ENCODE measurements around the gene PLCB2. TPM values are rescaled to one million over a fixed set of nuclear protein-coding genes. Genes with fewer than 3 reads are reported as not detected.

The PLCB2 gene
- total RNA-seq, 1 experiment from 2014 or later: 7.4 TPM

DNA sequence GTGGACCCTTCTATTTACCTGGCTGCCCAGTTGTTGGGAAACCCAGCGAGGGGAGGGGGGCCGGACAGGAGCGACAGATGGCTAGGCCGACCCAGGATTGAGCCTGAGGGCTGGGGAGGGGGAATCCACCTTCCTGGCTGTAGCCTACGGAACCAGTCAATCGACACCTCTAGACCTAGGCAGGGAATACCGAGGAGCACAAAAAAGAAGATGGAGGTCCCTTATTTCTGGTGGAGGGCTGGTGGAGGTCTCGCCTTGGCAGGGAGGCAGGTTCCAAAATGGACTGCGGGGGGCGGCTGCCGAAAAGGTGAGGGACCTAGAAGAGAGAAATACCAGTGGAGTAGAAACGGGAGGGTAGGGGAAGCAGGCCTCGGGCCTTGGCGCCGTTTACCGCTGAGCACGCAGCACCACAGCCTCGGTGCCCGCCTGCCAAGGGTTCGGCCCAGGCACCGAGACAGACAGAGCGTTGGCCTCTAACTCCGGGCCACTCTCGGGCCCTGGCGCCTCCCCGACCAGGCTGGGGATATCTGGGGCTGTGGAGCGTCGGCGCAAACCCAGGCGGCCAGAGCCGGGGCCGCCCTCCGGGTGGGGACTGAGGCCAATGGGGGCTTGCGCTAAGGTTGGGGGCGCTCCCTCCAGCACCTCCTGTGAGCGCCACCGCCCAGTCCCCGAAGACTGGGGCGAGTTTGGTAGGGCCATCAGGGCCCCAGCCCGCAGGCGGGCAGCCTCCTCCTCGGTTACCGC is 26.5 kb downstream of the PLCB2 start:
- no peak overlapping the region for H3T11ph ChIP-seq (ENCODE audit: low read length)
- H2BK20ac ChIP-seq (ENCODE audit: low read depth, low read length, poor library complexity, severe bottlenecking): no peak overlapping the region
- no peaks in the 10 kb centered on the region; a peak in 1 of 5 replicates for H3K9me3 Mint-ChIP-seq
- H3K4me1 Mint-ChIP-seq: peaks cover 35 to 64% of the 10 kb centered on the region in 2 experiments
- no peaks in the 10 kb centered on the region; a peak in 3 of 7 replicates for H3K36me3 Mint-ChIP-seq (ENCODE audit: insufficient read depth in 1 of 3, low read depth in 3 of 3)
- no peak overlapping the region for H3K4ac ChIP-seq (ENCODE audit: low read depth, low read length)
- no peaks in the 10 kb centered on the region for H3K79me2 ChIP-seq (ENCODE audit: insufficient read depth, low read length)
- H4K8ac ChIP-seq (replicated peaks; ENCODE audit: insufficient read length, low read depth, low read length): no peak overlapping the region
- peaks cover 82% of the 10 kb centered on the region for H3K27me3 Mint-ChIP-seq (ENCODE audit: low read depth)
- H3K4me3 Mint-ChIP-seq: peak overlapping the region; percentile 32 to 71; a peak in 4 of 5 replicates
- H2BK12ac ChIP-seq (ENCODE audit: insufficient read length, low read depth, low read length): no peak overlapping the region
- no peak overlapping the region for H3K27ac ChIP-seq (ENCODE audit: insufficient read length, low read depth, low read length)
- H3K4me1 ChIP-seq (ENCODE audit: insufficient read depth, low read length): peaks cover 3% of the 10 kb centered on the region; the same call in 1 of the 2 replicates
- no peak overlapping the region for H4K91ac ChIP-seq (ENCODE audit: insufficient read length, low read depth, low read length)
- H3K79me1 ChIP-seq (ENCODE audit: insufficient read depth, low read depth, low read length, poor library complexity, severe bottlenecking): no peaks in the 10 kb centered on the region
- no peak overlapping the region for H2BK120ac ChIP-seq (ENCODE audit: low read depth, low read length, poor library complexity, severe bottlenecking)
- no peak overlapping the region for H2BK5ac ChIP-seq (ENCODE audit: insufficient read length, low read length)
- peak; percentile 55 for DNase-seq
- no peak overlapping the region for H3K27ac Mint-ChIP-seq
- TF ChIP-seq, protein P1, sequence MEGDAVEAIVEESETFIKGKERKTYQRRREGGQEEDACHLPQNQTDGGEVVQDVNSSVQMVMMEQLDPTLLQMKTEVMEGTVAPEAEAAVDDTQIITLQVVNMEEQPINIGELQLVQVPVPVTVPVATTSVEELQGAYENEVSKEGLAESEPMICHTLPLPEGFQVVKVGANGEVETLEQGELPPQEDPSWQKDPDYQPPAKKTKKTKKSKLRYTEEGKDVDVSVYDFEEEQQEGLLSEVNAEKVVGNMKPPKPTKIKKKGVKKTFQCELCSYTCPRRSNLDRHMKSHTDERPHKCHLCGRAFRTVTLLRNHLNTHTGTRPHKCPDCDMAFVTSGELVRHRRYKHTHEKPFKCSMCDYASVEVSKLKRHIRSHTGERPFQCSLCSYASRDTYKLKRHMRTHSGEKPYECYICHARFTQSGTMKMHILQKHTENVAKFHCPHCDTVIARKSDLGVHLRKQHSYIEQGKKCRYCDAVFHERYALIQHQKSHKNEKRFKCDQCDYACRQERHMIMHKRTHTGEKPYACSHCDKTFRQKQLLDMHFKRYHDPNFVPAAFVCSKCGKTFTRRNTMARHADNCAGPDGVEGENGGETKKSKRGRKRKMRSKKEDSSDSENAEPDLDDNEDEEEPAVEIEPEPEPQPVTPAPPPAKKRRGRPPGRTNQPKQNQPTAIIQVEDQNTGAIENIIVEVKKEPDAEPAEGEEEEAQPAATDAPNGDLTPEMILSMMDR (conservative IDR thresholded peaks at IDR 0.05): no peak
- no peak overlapping the region for H3K9ac ChIP-seq (ENCODE audit: extremely low read depth, insufficient read length, low read length)
- H4K20me1 ChIP-seq (ENCODE audit: control insufficient read depth, insufficient read depth, insufficient read length): no peaks in the 10 kb centered on the region
- H4K5ac ChIP-seq (ENCODE audit: insufficient read length, low read depth, low read length): no peak overlapping the region
- H3K23ac ChIP-seq (ENCODE audit: insufficient read length, low read depth, low read length): no peak overlapping the region
- no peak overlapping the region for H2AK5ac ChIP-seq (ENCODE audit: insufficient read length, low read length)
- no peak overlapping the region for H3K14ac ChIP-seq (ENCODE audit: insufficient read depth, low read length)
- WGBS (ENCODE audit: extremely low coverage, insufficient read length, low lambda C conversion rate): no CpG with 5 or more reads among the region's 43 CpGs
- peaks cover 10% of the 10 kb centered on the region for H3K23me2 ChIP-seq (ENCODE audit: insufficient read length, low read depth, low read length, poor library complexity, severe bottlenecking)
- no peak overlapping the region for H3K56ac ChIP-seq (ENCODE audit: insufficient read length, low read depth, low read length)
- H3K18ac ChIP-seq (ENCODE audit: insufficient read length, low read depth, low read length): no peak overlapping the region
- peak overlapping the region; percentile 18 for H3K4me2 ChIP-seq (ENCODE audit: insufficient read depth, insufficient read length, low read length)
- H3K27me3 ChIP-seq (ENCODE audit: insufficient read depth, low read length): peaks cover 37% of the 10 kb centered on the region; the same call in 1 of the 2 replicates
- H2BK15ac ChIP-seq (ENCODE audit: low read depth, low read length): no peak overlapping the region
- H3K9me3 ChIP-seq (ENCODE audit: control insufficient read depth, low read depth, low read length): no peaks in the 10 kb centered on the region
- no peak overlapping the region for H2AFZ ChIP-seq (ENCODE audit: low read length)

All from H9 (cell line).